Measurements from ENCODE around the gene NACC1. TPM values are rescaled to one million over a fixed set of nuclear protein-coding genes. Genes with fewer than 3 reads are reported as not detected.

Gene NACC1
- total RNA-seq, 1 experiment from 2014 or later, result 55.9 TPM

- BruUV-seq (replicated peaks), result no TSS peak
- POLR2A ChIA-PET, result interaction anchor here (0.8 to 2.4 kb wide), 5 partner anchors 16 to 91 kb away, joined by 3 to 11 read pairs (median 4); partner anchors contain the start of genes IER2 and STX10
- CTCF ChIA-PET, result interaction anchor here (0.5 to 1.2 kb wide), 6 partner anchors 15 to 711 kb away, joined by 3 to 4 read pairs (median 3); no protein-coding TSS in a partner anchor
- Mint-ChIP-seq H3K9me3 (ENCODE audit: unreplicated experiment) (no peaks in the 10 kb centered on the region), H3K27ac (ENCODE audit: low read depth, unreplicated experiment) (no peak overlapping the region), H3K27me3 (ENCODE audit: insufficient read depth, unreplicated experiment) (no peaks in the 10 kb centered on the region), H3K4me3 (ENCODE audit: unreplicated experiment) (no peak overlapping the region), H3K36me3 (ENCODE audit: insufficient read depth, unreplicated experiment) (no peaks in the 10 kb centered on the region), H3K4me1 (ENCODE audit: insufficient read depth, unreplicated experiment) (peaks cover 29% of the 10 kb centered on the region)
- intact Hi-C loops (cut with micrococcal nuclease), result loop anchor here (5.0 kb wide), 1 partner anchor 52 kb away; the partner anchor contains the start of genes NACC1 and TRMT1
- peak; percentile 84 for DNase-seq (ENCODE audit: unreplicated experiment)
- TF ChIP-seq CTCF (IDR thresholded peaks at IDR 0.05; ENCODE audit: unreplicated experiment), result no peak
Observed at GRCh38 chr19:13169769-13170168, 51.7 kb downstream of the NACC1 start.

- CTCF ChIA-PET, result no interaction called here
- Mint-ChIP-seq H3K27ac (ENCODE audit: low read depth, unreplicated experiment) (no peak overlapping the region), H3K4me3 (ENCODE audit: unreplicated experiment) (no peak overlapping the region), H3K27me3 (ENCODE audit: insufficient read depth, unreplicated experiment) (no peaks in the 10 kb centered on the region), H3K9me3 (ENCODE audit: unreplicated experiment) (no peaks in the 10 kb centered on the region), H3K36me3 (ENCODE audit: insufficient read depth, unreplicated experiment) (no peaks in the 10 kb centered on the region), H3K4me1 (ENCODE audit: insufficient read depth, unreplicated experiment) (peaks cover 26% of the 10 kb centered on the region)
- intact Hi-C loops (cut with micrococcal nuclease), result no loop called here
- DNase-seq (ENCODE audit: unreplicated experiment), result no peak
- POLR2A ChIA-PET, result interaction anchor here (2.4 kb wide), 1 partner anchor 21 kb away, joined by 11 read pairs; the partner anchor contains the start of genes IER2 and STX10
- BruUV-seq (replicated peaks), result no TSS peak
- no peak for TF ChIP-seq CTCF (IDR thresholded peaks at IDR 0.05; ENCODE audit: unreplicated experiment)
Observed at GRCh38 chr19:13171146-13171545, 53.1 kb downstream of the NACC1 start.

GRCh38 chr19:13172346-13173138 is 54.5 kb downstream of the NACC1 start:
- POLR2A ChIA-PET, result no interaction called here
- intact Hi-C loops (cut with micrococcal nuclease), result no loop called here
- peak overlapping the region; percentile 61 for H3K27ac Mint-ChIP-seq (ENCODE audit: low read depth, unreplicated experiment)
- peak; percentile 93 for DNase-seq (ENCODE audit: unreplicated experiment)
- H3K4me1 Mint-ChIP-seq (ENCODE audit: insufficient read depth, unreplicated experiment), result peaks cover 19% of the 10 kb centered on the region
- no TSS peak for BruUV-seq (replicated peaks)
- H3K4me3 Mint-ChIP-seq (ENCODE audit: unreplicated experiment), result no peak overlapping the region
- no peak for TF ChIP-seq CTCF (IDR thresholded peaks at IDR 0.05; ENCODE audit: unreplicated experiment)
- H3K9me3 Mint-ChIP-seq (ENCODE audit: unreplicated experiment), result no peaks in the 10 kb centered on the region
- no peaks in the 10 kb centered on the region for H3K36me3 Mint-ChIP-seq (ENCODE audit: insufficient read depth, unreplicated experiment)
- H3K27me3 Mint-ChIP-seq (ENCODE audit: insufficient read depth, unreplicated experiment), result no peaks in the 10 kb centered on the region
- CTCF ChIA-PET, result no interaction called here

GRCh38 chr19:13173139-13173737 is 55.2 kb downstream of the NACC1 start:
- Mint-ChIP-seq H3K4me1 (ENCODE audit: insufficient read depth, unreplicated experiment) (peaks cover 19% of the 10 kb centered on the region), H3K27ac (ENCODE audit: low read depth, unreplicated experiment) (no peak overlapping the region), H3K9me3 (ENCODE audit: unreplicated experiment) (no peaks in the 10 kb centered on the region), H3K36me3 (ENCODE audit: insufficient read depth, unreplicated experiment) (no peaks in the 10 kb centered on the region), H3K4me3 (ENCODE audit: unreplicated experiment) (no peak overlapping the region), H3K27me3 (ENCODE audit: insufficient read depth, unreplicated experiment) (no peaks in the 10 kb centered on the region)
- ChIA-PET CTCF (no interaction called here), POLR2A (no interaction called here)
- DNase-seq (ENCODE audit: unreplicated experiment), result no peak
- BruUV-seq (replicated peaks), result no TSS peak
- intact Hi-C loops (cut with micrococcal nuclease), result no loop called here
- TF ChIP-seq CTCF (IDR thresholded peaks at IDR 0.05; ENCODE audit: unreplicated experiment), result no peak
